ENCODE data around the gene GLP1R. TPM values are rescaled to one million over a fixed set of nuclear protein-coding genes. Genes with fewer than 3 reads are reported as not detected.

The GLP1R gene
- total RNA-seq, 1 experiment from 2014 or later = not detected

GRCh38 chr6:39053016-39053624 lies 4.5 kb downstream of the GLP1R start:
- H3K27me3 ChIP-seq (ENCODE audit: insufficient read depth, low read length) = peaks cover 19% of the 10 kb centered on the region
- no peaks in the 10 kb centered on the region for H3K79me2 ChIP-seq (ENCODE audit: insufficient read depth, low read length)
- ChIA-PET CTCF (no interaction called here), POLR2A (no interaction called here), RAD21 (ENCODE audit: low non-redundant PET in 1 of 2, low total read pairs in 2 of 2, uncharacterized antibody in 2 of 2, unreplicated experiment in 2 of 2) (no interaction called here)
- intact Hi-C loops (cut with micrococcal nuclease) = no loop called here
- no peak overlapping the region for H3K9ac ChIP-seq (ENCODE audit: low read length)
- no peak for TF ChIP-seq EZH2phosphoT487 (IDR thresholded peaks at IDR 0.05; ENCODE audit: borderline replicate concordance)
- no peak for TF ChIP-seq SP1 (IDR thresholded peaks at IDR 0.05; ENCODE audit: low read depth)
- TF ChIP-seq SRF (IDR thresholded peaks at IDR 0.05; ENCODE audit: low read depth) = no peak
- no peak for TF ChIP-seq POLR2AphosphoS5 (IDR thresholded peaks at IDR 0.05; ENCODE audit: low read depth, low read length)
- TF ChIP-seq YY1 (IDR thresholded peaks at IDR 0.05; ENCODE audit: extremely low read depth, insufficient replicate concordance, low read depth, low read length) = no peak
- TF ChIP-seq ELF1 (IDR thresholded peaks at IDR 0.05; ENCODE audit: borderline replicate concordance, low read depth) = no peak
- ATAC-seq = no peak
- no peaks in the 10 kb centered on the region for H3K9me3 ChIP-seq (ENCODE audit: control insufficient read depth in 1 of 2, insufficient read depth in 1 of 2, low read depth in 1 of 2, low read length in 2 of 2)
- H4K20me1 ChIP-seq (ENCODE audit: insufficient read depth) = no peaks in the 10 kb centered on the region
- no peaks in the 10 kb centered on the region for H3K9me2 ChIP-seq (ENCODE audit: insufficient read depth)
- no TSS peak for BruUV-seq (replicated peaks)
- no peaks in the 10 kb centered on the region for H3K36me3 ChIP-seq (ENCODE audit: control insufficient read depth in 1 of 2, insufficient read depth in 2 of 2, low read length in 2 of 2)
- no peak overlapping the region for H3K27ac ChIP-seq (ENCODE audit: low read depth, low read length)
- no peak overlapping the region for H3K4me2 ChIP-seq (ENCODE audit: low read length)
- H3K4me3 ChIP-seq (replicated peaks in 1 of 2; ENCODE audit: low read depth in 1 of 2, low read length in 2 of 2) = no peak overlapping the region
- no peaks in the 10 kb centered on the region for H3K4me1 ChIP-seq (ENCODE audit: control insufficient read depth in 1 of 2, insufficient read depth in 2 of 2, low read length in 2 of 2)
- DNase-seq (ENCODE audit: low read depth, low spot score) = no peak
- no peak overlapping the region for H2AFZ ChIP-seq (ENCODE audit: low read depth, low read length, poor library complexity, severe bottlenecking)

- Histone ChIP-seq H3K27ac (ENCODE audit: low read depth, low read length) (no peak overlapping the region), H3K4me2 (ENCODE audit: low read length) (no peak overlapping the region), H3K36me3 (ENCODE audit: control insufficient read depth in 1 of 2, insufficient read depth in 2 of 2, low read length in 2 of 2) (no peaks in the 10 kb centered on the region), H3K4me3 (replicated peaks in 1 of 2; ENCODE audit: low read depth in 1 of 2, low read length in 2 of 2) (no peak overlapping the region), H3K27me3 (ENCODE audit: insufficient read depth, low read length) (peaks cover 22% of the 10 kb centered on the region), H4K20me1 (ENCODE audit: insufficient read depth) (no peaks in the 10 kb centered on the region), H3K9ac (ENCODE audit: low read length) (no peak overlapping the region), H3K4me1 (ENCODE audit: control insufficient read depth in 1 of 2, insufficient read depth in 2 of 2, low read length in 2 of 2) (no peaks in the 10 kb centered on the region), H3K9me2 (ENCODE audit: insufficient read depth) (no peaks in the 10 kb centered on the region), H3K9me3 (ENCODE audit: control insufficient read depth in 1 of 2, insufficient read depth in 1 of 2, low read depth in 1 of 2, low read length in 2 of 2) (no peaks in the 10 kb centered on the region), H3K79me2 (ENCODE audit: insufficient read depth, low read length) (no peaks in the 10 kb centered on the region), H2AFZ (ENCODE audit: low read depth, low read length, poor library complexity, severe bottlenecking) (no peak overlapping the region)
- POLR2A ChIA-PET = no interaction called here
- intact Hi-C loops (cut with micrococcal nuclease) = no loop called here
- no peak for ATAC-seq
- CTCF ChIA-PET = no interaction called here
- DNase-seq (ENCODE audit: low read depth, low spot score) = no peak
- RAD21 ChIA-PET (ENCODE audit: low non-redundant PET in 1 of 2, low total read pairs in 2 of 2, uncharacterized antibody in 2 of 2, unreplicated experiment in 2 of 2) = no interaction called here
- BruUV-seq (replicated peaks) = no TSS peak
- TF ChIP-seq CTCF (IDR thresholded peaks at IDR 0.05 in 2 of 3, conservative IDR thresholded peaks at IDR 0.05 in 1 of 3; ENCODE audit: borderline replicate concordance in 1 of 3, insufficient read depth in 1 of 3, low read depth in 2 of 3, low read length in 2 of 3) (no peak), POLR2A (IDR thresholded peaks at IDR 0.05; ENCODE audit: borderline replicate concordance, extremely low read depth, insufficient read depth, insufficient read length) (no peak), POLR2AphosphoS5 (IDR thresholded peaks at IDR 0.05; ENCODE audit: low read depth, low read length) (no peak), ZNF274 (IDR thresholded peaks at IDR 0.05; ENCODE audit: low read depth, low read length) (no peak), SP1 (IDR thresholded peaks at IDR 0.05; ENCODE audit: low read depth) (no peak), EGR1 (IDR thresholded peaks at IDR 0.05; ENCODE audit: low read depth) (no peak), CEBPB (IDR thresholded peaks at IDR 0.05; ENCODE audit: low read depth) (no peak), EZH2 (IDR thresholded peaks at IDR 0.05) (no peak), SIN3A (IDR thresholded peaks at IDR 0.05; ENCODE audit: low read depth) (no peak)
- TF ChIP-seq, protein P1, sequence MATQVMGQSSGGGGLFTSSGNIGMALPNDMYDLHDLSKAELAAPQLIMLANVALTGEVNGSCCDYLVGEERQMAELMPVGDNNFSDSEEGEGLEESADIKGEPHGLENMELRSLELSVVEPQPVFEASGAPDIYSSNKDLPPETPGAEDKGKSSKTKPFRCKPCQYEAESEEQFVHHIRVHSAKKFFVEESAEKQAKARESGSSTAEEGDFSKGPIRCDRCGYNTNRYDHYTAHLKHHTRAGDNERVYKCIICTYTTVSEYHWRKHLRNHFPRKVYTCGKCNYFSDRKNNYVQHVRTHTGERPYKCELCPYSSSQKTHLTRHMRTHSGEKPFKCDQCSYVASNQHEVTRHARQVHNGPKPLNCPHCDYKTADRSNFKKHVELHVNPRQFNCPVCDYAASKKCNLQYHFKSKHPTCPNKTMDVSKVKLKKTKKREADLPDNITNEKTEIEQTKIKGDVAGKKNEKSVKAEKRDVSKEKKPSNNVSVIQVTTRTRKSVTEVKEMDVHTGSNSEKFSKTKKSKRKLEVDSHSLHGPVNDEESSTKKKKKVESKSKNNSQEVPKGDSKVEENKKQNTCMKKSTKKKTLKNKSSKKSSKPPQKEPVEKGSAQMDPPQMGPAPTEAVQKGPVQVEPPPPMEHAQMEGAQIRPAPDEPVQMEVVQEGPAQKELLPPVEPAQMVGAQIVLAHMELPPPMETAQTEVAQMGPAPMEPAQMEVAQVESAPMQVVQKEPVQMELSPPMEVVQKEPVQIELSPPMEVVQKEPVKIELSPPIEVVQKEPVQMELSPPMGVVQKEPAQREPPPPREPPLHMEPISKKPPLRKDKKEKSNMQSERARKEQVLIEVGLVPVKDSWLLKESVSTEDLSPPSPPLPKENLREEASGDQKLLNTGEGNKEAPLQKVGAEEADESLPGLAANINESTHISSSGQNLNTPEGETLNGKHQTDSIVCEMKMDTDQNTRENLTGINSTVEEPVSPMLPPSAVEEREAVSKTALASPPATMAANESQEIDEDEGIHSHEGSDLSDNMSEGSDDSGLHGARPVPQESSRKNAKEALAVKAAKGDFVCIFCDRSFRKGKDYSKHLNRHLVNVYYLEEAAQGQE (IDR thresholded peaks at IDR 0.05; ENCODE audit: low read depth) = no peak
Observed at GRCh38 chr6:39053854-39054576, 5.4 kb downstream of the GLP1R start.
